H1 (cell line): ENCODE data around the gene KLF13. TPM values are rescaled to one million over a fixed set of nuclear protein-coding genes. Genes with fewer than 3 reads are reported as not detected.
A peak's percentile ranks its signal among the peaks of the same experiment; 100 is the strongest.

Source experiments
- CTCF ChIA-PET: fragments of 300-600 bp; sonication (Branson Sonifier 250); formaldehyde crosslinking; loops from one replicate; lab custom pipeline; 2021; ENCODE audit not compliant: partially characterized antibody; lab: Charles Lee
- POLR2A ChIA-PET: fragments of 300-600 bp; sonication (Branson Sonifier 250); formaldehyde crosslinking; loops from one replicate; lab custom pipeline; 2021; ENCODE audit warnings: inconsistent platforms; ENCODE audit not compliant: partially characterized antibody; lab: Charles Lee
- DNase-seq, 2 experiments: peaks; one replicate each; pipeline versions ENCODE4 v3.0.0 to v3.0.0-alpha.2; 2010 to 2022; ENCODE audit warnings: low spot score in 2 of 2, low read depth in 1 of 2, mixed read lengths in 1 of 2
- FAIRE-seq: peaks from 2 replicates; lab custom pipeline; 2011; peaks lifted over from hg19 to GRCh38; lab: Jason Lieb, UNC
- H2AFZ ChIP-seq: 2 replicates; pipeline ENCODE4 v1.8.1; 2012; ENCODE audit warnings: low read length, inconsistent platforms
- H2AK5ac ChIP-seq: 2 replicates; pipeline ENCODE4 v1.6.1; 2013; ENCODE audit warnings: low read depth, low read length
- H2BK120ac ChIP-seq: replicated peaks from 2 replicates; pipeline ENCODE3; 2013; ENCODE audit warnings: low read depth, low read length, inconsistent platforms
- H2BK12ac ChIP-seq: 2 replicates; pipeline ENCODE4 v1.6.1; 2013; ENCODE audit warnings: low read depth, low read length
- H2BK15ac ChIP-seq: 2 replicates; pipeline ENCODE4 v1.6.1; 2013; ENCODE audit warnings: low read length
- H2BK20ac ChIP-seq: 2 replicates; pipeline ENCODE4 v1.6.1; 2013; ENCODE audit warnings: low read length
- H2BK5ac ChIP-seq: 2 replicates; pipeline ENCODE4 v1.6.1; 2013; ENCODE audit warnings: low read depth, low read length
- H3K14ac ChIP-seq: 2 replicates; pipeline ENCODE4 v1.6.1; 2013; ENCODE audit warnings: inconsistent platforms; ENCODE audit not compliant: insufficient read length
- H3K18ac ChIP-seq: 2 replicates; pipeline ENCODE4 v1.6.1; 2013; ENCODE audit warnings: low read length; ENCODE audit errors: extremely low read depth
- H3K23ac ChIP-seq: 2 replicates; pipeline ENCODE4 v1.6.1; 2013; ENCODE audit warnings: inconsistent platforms; ENCODE audit not compliant: insufficient read length
- H3K23me2 ChIP-seq: 2 replicates; pipeline ENCODE4 v1.6.1; 2013; ENCODE audit warnings: low read depth, low read length
- H3K27ac ChIP-seq: 2 replicates; pipeline ENCODE4 v1.6.1; 2011; ENCODE audit warnings: low read depth, low read length, inconsistent platforms
- H3K27me3 ChIP-seq, 4 experiments: replicated peaks in 1 of 4; 1 replicate in 1 of 4; 2 replicates in 3 of 4; pipeline versions ENCODE4 v1.6.1 to v1.8.1; 2011 to 2013; ENCODE audit warnings: low read length in 3 of 4, mild to moderate bottlenecking in 3 of 4, inconsistent platforms in 2 of 4, mixed read lengths in 2 of 4, moderate library complexity in 1 of 4; ENCODE audit not compliant: control insufficient read depth in 3 of 4, insufficient read depth in 3 of 4; ENCODE audit errors: extremely low read depth in 1 of 4
- H3K36me3 ChIP-seq, 4 experiments: 2 replicates each; pipeline versions ENCODE4 v1.6.1 to v1.8.1; 2011 to 2013; ENCODE audit warnings: mild to moderate bottlenecking in 4 of 4, low read length in 3 of 4, moderate library complexity in 2 of 4, control low read depth in 1 of 4, inconsistent platforms in 1 of 4; ENCODE audit not compliant: insufficient read depth in 4 of 4, control insufficient read depth in 2 of 4
- H3K4ac ChIP-seq: replicated peaks from 2 replicates; pipeline ENCODE3; 2013; ENCODE audit warnings: low read length, low read depth, mixed read lengths, inconsistent platforms; ENCODE audit not compliant: insufficient read length
- H3K4me1 ChIP-seq, 4 experiments: replicated peaks in 1 of 4; 1 replicate in 1 of 4; 2 replicates in 3 of 4; pipeline versions ENCODE4 v1.6.1 to v1.8.1; 2011 to 2013; ENCODE audit warnings: low read length in 3 of 4, inconsistent platforms in 2 of 4, mixed read lengths in 1 of 4; ENCODE audit not compliant: insufficient read depth in 4 of 4, control insufficient read depth in 3 of 4
- H3K4me2 ChIP-seq, 2 experiments: 2 replicates each; pipeline versions ENCODE4 v1.6.1 to v1.8.1; 2011 to 2013; ENCODE audit warnings: low read depth in 2 of 2, low read length in 2 of 2, control low read depth in 1 of 2, inconsistent platforms in 1 of 2, mild to moderate bottlenecking in 1 of 2; ENCODE audit not compliant: insufficient read depth in 1 of 2
- H3K4me3 ChIP-seq, 4 experiments: fragments of 200-600, 300-600 bp in 1 of 4; sonication (generic), shearing (Covaris generic), sonication (Bioruptor Twin) in 1 of 4; 2 replicates each; pipeline versions ENCODE4 v1.5.1 to v1.8.1; 2011 to 2016; ENCODE audit warnings: low read length in 4 of 4, low read depth in 3 of 4, control low read depth in 2 of 4, inconsistent platforms in 2 of 4, mild to moderate bottlenecking in 2 of 4, mixed read lengths in 1 of 4, moderate library complexity in 1 of 4; ENCODE audit not compliant: insufficient read depth in 2 of 4; ENCODE audit errors: extremely low read depth in 1 of 4
- H3K56ac ChIP-seq: replicated peaks from 2 replicates; pipeline ENCODE3; 2013; ENCODE audit warnings: low read depth, mild to moderate bottlenecking, mixed read lengths, low read length, inconsistent platforms; ENCODE audit not compliant: insufficient read length
- H3K79me1 ChIP-seq: 2 replicates; pipeline ENCODE4 v1.6.1; 2013; ENCODE audit warnings: low read depth, low read length, control low read depth
- H3K79me2 ChIP-seq, 2 experiments: 2 replicates each; pipeline versions ENCODE4 v1.6.1 to v1.8.1; 2012 to 2013; ENCODE audit warnings: low read length in 2 of 2, mild to moderate bottlenecking in 2 of 2, inconsistent platforms in 1 of 2; ENCODE audit not compliant: insufficient read depth in 2 of 2, control insufficient read depth in 1 of 2
- H3K9ac ChIP-seq, 4 experiments: replicated peaks in 1 of 4; 1 replicate in 1 of 4; 2 replicates in 3 of 4; pipeline versions ENCODE4 v1.6.1 to v1.8.1; 2011 to 2013; ENCODE audit warnings: low read depth in 3 of 4, low read length in 3 of 4, control low read depth in 2 of 4, mild to moderate bottlenecking in 2 of 4, moderate library complexity in 2 of 4, inconsistent platforms in 1 of 4; ENCODE audit errors: extremely low read depth in 1 of 4
- H3K9me3 ChIP-seq, 2 experiments: 2 replicates each; pipeline versions ENCODE4 v1.6.1 to v1.8.1; 2012 to 2013; ENCODE audit warnings: mild to moderate bottlenecking in 2 of 2, moderate library complexity in 2 of 2, control low read depth in 1 of 2, inconsistent platforms in 1 of 2, low read depth in 1 of 2, low read length in 1 of 2, mixed read lengths in 1 of 2; ENCODE audit not compliant: insufficient read depth in 2 of 2
- H4K20me1 ChIP-seq, 2 experiments: replicated peaks in 1 of 2; 2 replicates each; pipeline versions ENCODE3 to v1.8.1; 2011 to 2013; ENCODE audit warnings: inconsistent platforms in 2 of 2, low read length in 2 of 2, mild to moderate bottlenecking in 1 of 2; ENCODE audit not compliant: insufficient read depth in 2 of 2, control insufficient read depth in 1 of 2
- H4K5ac ChIP-seq: 2 replicates; pipeline ENCODE4 v1.6.1; 2013; ENCODE audit warnings: low read length, low read depth, mixed read lengths, inconsistent platforms; ENCODE audit not compliant: insufficient read length
- H4K8ac ChIP-seq: 2 replicates; pipeline ENCODE4 v1.8.0; 2013; ENCODE audit warnings: mild to moderate bottlenecking, moderate library complexity, low read length, inconsistent platforms; ENCODE audit not compliant: insufficient read depth; ENCODE audit errors: extremely low read depth
- H4K91ac ChIP-seq: replicated peaks from 2 replicates; pipeline ENCODE3; 2013; ENCODE audit warnings: low read length, mixed read lengths, inconsistent platforms; ENCODE audit not compliant: insufficient read length
- EZH2 ChIP-seq: fragments of 200-600 bp; sonication (generic); IDR thresholded peaks from 2 replicates; pipeline ENCODE4 v1.7.1; 2012; ENCODE audit warnings: low read depth, mild to moderate bottlenecking, moderate library complexity, low read length, inconsistent platforms; ENCODE audit not compliant: severe bottlenecking
- FOSL1 ChIP-seq: IDR thresholded peaks from 2 replicates; pipeline ENCODE4 v1.6.1; 2011; ENCODE audit warnings: mild to moderate bottlenecking, low read depth, low read length, moderate library complexity; ENCODE audit not compliant: insufficient read depth
- POU5F1 ChIP-seq: IDR thresholded peaks from 2 replicates; pipeline ENCODE4 v1.6.1; 2011; ENCODE audit warnings: low read depth, mild to moderate bottlenecking, low read length, moderate library complexity
- RFX5 ChIP-seq: IDR thresholded peaks from 2 replicates; pipeline ENCODE4 v1.6.1; 2011; ENCODE audit warnings: low read depth, low read length, improper control_type of control experiment, borderline replicate concordance
- SRF ChIP-seq: IDR thresholded peaks from 2 replicates; pipeline ENCODE4 v1.6.1; 2011; ENCODE audit warnings: mild to moderate bottlenecking, low read depth, low read length, moderate library complexity
- TAF1 ChIP-seq: IDR thresholded peaks from 2 replicates; pipeline ENCODE4 v1.6.1; 2011; ENCODE audit warnings: mild to moderate bottlenecking, low read depth, low read length
- TAF7 ChIP-seq: optimal IDR thresholded peaks from 2 replicates; pipeline ENCODE3; 2011; ENCODE audit warnings: low read depth, mild to moderate bottlenecking, inconsistent platforms, low read length, moderate library complexity, borderline replicate concordance
- USF2 ChIP-seq: IDR thresholded peaks from 2 replicates; pipeline ENCODE4 v1.6.1; 2011; ENCODE audit warnings: low read length, improper control_type of control experiment
- YY1 ChIP-seq: IDR thresholded peaks from 2 replicates; pipeline ENCODE4 v1.6.1; 2011; ENCODE audit warnings: low read depth, mild to moderate bottlenecking, low read length
- WGBS, 2 experiments: shearing (Covaris generic) in 1 of 2; methylation state at CpG; one replicate each; pipeline versions ENCODE4 v1.1.6 to v1.1.7; 2013 to 2015; ENCODE audit warnings: low lambda C conversion rate in 2 of 2, mixed read lengths in 2 of 2, inconsistent platforms in 1 of 2, low coverage in 1 of 2, missing lambda C conversion rate in 1 of 2; ENCODE audit not compliant: insufficient replicate concordance in 2 of 2, insufficient coverage in 1 of 2, insufficient read length in 1 of 2; ENCODE audit errors: extremely low coverage in 1 of 2, missing lambda C conversion rate in 1 of 2; 5-methylcytosine and 5-hydroxymethylcytosine counted together
- polyA plus RNA-seq, 7 experiments: library from polyadenylated mRNA; depleted of rRNA in 3 of 7; stranded (reverse) in 5 of 7; unstranded in 2 of 7; fragments of >200 nt in 5 of 7; fragments of 200-250 nt in 2 of 7; gene quantifications; 1 replicate in 5 of 7; 2 replicates in 1 of 7; 4 replicates in 1 of 7; pipeline versions ENCODE4 v1.2.1 to v1.2.3, GENCODE V29; 2011 to 2013; ENCODE audit warnings: missing spikeins in 2 of 7, mixed read lengths in 2 of 7
- total RNA-seq: library from RNA; stranded (reverse); fragmentation: NEBNext Ultra II Directional; extraction: Animal tissue kit (Norgen Biotek cat#: 25700); gene quantifications from 2 replicates; pipeline ENCODE4 v1.2.1, GENCODE V29; 2021

KLF13 gene
- total and polyA plus RNA-seq, 2 of the 8 experiments (the other 6 are each of a cell fraction or from before 2014, with no cell fraction given): 18.3 to 33.4 TPM

GRCh38 chr15:31301673-31301990, 25.0 kb upstream of the KLF13 start:
- 84% methylated on average over 4 of the region's 4 CpGs; no CpG with 5 or more reads in 1 of the 2 experiments for WGBS, 2 experiments
- no peak overlapping the region for H3K4ac ChIP-seq
- H3K79me1 ChIP-seq: no peaks in the 10 kb centered on the region
- 0 out of 2 replicates have a peak overlapping the region, but pooled peaks have one; percentile 35 for H2BK5ac ChIP-seq
- no peak for FAIRE-seq
- no peak overlapping the region for H2AK5ac ChIP-seq
- 0 out of 2 replicates have a peak overlapping the region, but pooled peaks have one; percentile 72 for H2BK15ac ChIP-seq
- H3K23me2 ChIP-seq: no peaks in the 10 kb centered on the region
- no peak overlapping the region for H3K4me2 ChIP-seq
- H2BK120ac ChIP-seq: no peak overlapping the region
- H3K27ac ChIP-seq: no peak overlapping the region
- H4K5ac ChIP-seq: no peak overlapping the region
- no peaks in the 10 kb centered on the region for H4K20me1 ChIP-seq
- H2BK20ac ChIP-seq: peak overlapping the region; percentile 72; the same call in 1 of the 2 replicates
- H2BK12ac ChIP-seq: 0 out of 2 replicates have a peak overlapping the region, but pooled peaks have one; percentile 19
- H3K79me2 ChIP-seq: no peaks in the 10 kb centered on the region
- H4K8ac ChIP-seq: no peak overlapping the region
- H3K23ac ChIP-seq: no peak overlapping the region
- no peak overlapping the region for H3K56ac ChIP-seq
- no peak overlapping the region for H3K4me3 ChIP-seq
- H3K18ac ChIP-seq: no peak overlapping the region
- CTCF ChIA-PET: interaction anchor here (2.6 kb wide), 1 partner anchor 10 kb away, joined by 13 read pairs; no protein-coding TSS in a partner anchor
- no peak overlapping the region for H4K91ac ChIP-seq
- H3K4me1 ChIP-seq: peaks cover 9 to 47% (median 38%) of the 10 kb centered on the region in 4 experiments
- DNase-seq: no peak
- no peak overlapping the region for H3K14ac ChIP-seq
- no peak overlapping the region for H3K9ac ChIP-seq
- H3K36me3 ChIP-seq: no peaks in the 10 kb centered on the region
- no peak overlapping the region for H2AFZ ChIP-seq
- no peaks in the 10 kb centered on the region for H3K9me3 ChIP-seq
- peaks cover 0 to 2% (median 0%) of the 10 kb centered on the region in 4 experiments; a peak in 1 of 7 replicates for H3K27me3 ChIP-seq
- POLR2A ChIA-PET: no interaction called here
- TF ChIP-seq USF2: no peak
- no peak for TF ChIP-seq RFX5
- no peak for TF ChIP-seq POU5F1
- TF ChIP-seq FOSL1: no peak
- no peak for TF ChIP-seq EZH2
- no peak for TF ChIP-seq SRF
- no peak for TF ChIP-seq TAF1
- TF ChIP-seq YY1: no peak
- TF ChIP-seq TAF7: no peak
